Activated CD8-positive, alpha-beta memory T cell treated with anti-CD3 and anti-CD28 coated beads, Interleukin-2, amount 50 U/mL, for 4 hours (primary cell): Measurements from ENCODE around the gene CENPN.

Experiments used
- DNase-seq: peaks from one replicate; pipeline ENCODE4 v3.0.0-alpha.2; 2020

Gene CENPN

DNA sequence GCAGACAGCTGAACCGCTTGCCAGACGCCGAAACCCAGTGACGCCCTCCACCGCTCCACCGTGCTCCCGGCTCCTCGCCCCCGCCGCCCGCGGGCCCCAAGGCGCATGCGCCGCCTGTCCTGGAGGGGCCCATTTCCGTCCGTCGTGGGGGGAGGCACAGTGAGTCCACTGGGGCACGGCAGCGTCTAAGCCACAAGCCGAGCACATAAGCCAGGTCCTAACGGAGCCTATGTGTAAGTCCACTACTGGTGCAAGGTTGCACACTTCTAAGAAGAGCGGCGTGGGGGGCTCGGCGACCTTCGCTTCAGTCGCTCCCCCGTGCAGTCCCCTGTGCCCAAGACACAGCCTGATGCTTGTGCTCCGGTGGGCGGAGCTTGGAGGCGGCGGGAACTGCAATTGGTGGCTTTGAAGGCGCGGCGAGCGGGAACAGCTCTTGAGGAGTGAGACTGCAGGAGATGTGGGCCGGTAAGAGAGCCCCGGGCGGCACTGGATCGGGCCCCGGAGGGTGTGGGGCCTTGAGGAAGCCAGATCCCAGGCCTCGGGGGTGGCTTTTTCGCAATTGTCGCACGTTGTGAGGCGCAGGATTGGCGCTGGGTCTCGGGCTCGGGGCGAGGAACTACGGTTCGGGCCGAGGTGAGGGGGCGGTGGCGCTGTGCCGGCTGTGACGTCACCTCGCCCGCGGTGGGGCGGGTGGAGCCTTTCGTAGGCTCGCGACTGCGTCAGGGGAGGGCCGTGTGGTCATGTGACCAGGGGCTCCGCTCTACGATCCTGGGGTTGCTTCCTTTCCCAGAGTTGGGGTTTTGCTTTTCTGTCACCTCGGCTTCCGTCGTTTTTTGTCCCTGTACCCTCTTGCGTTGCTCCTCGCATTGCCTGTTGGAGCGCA is at the start of gene CENPN, which contains the start of gene CMC2:
Gene CENPN (plus strand): TSS at position 402 of the 883 bp plus-strand sequence. CDS start 4,726 bp downstream, outside the sequence.
Gene CMC2 (minus strand): TSS at position 73 of the 883 bp plus-strand sequence. CDS start 9,491 bp downstream, outside the sequence.
- peak; percentile 96 for DNase-seq

DNA sequence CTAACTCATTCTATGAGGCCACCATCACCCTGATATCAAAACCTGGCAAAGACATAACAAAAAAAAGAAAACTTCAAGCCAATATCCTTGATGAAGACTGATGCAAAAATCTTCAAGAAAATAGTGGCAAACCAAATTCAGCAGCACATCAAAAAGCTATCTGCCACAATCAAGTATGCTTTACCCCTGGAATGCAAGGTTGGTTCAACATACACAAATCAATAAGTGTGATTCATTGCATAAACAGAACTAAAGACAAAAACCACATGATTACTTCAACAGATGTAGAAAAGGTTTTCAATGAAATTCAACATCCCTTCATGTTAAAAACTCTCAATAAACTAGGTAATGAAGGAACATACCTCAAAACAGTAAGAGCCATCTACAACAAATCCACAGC is 48.7 kb upstream of the CENPN start:
- no peak for DNase-seq

GRCh38 chr16:80962879-80963278 is 44.1 kb upstream of the CENPN start:
- DNase-seq: no peak

DNA sequence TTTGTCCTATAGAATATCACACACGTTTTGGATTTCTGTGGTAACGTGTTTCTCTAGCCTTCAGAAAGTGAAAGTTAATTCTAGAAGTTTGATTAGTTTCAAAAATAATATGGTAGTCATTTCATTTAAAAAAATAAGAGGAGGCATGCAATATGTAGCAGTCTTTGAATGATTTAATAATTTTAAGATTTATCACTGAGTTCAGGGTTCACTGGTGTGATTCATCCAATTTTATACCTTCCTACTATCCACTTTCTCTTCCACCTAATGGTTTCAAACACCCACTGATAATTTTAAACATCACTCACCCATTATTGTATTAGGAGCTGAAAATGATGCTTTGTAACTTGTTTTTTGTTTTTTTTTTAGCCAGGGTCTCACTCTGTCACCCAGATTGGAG is 42.7 kb upstream of the CENPN start:
- DNase-seq: no peak

- DNase-seq: no peak
Observed at GRCh38 chr16:80966617-80967016, 40.4 kb upstream of the CENPN start.

DNA sequence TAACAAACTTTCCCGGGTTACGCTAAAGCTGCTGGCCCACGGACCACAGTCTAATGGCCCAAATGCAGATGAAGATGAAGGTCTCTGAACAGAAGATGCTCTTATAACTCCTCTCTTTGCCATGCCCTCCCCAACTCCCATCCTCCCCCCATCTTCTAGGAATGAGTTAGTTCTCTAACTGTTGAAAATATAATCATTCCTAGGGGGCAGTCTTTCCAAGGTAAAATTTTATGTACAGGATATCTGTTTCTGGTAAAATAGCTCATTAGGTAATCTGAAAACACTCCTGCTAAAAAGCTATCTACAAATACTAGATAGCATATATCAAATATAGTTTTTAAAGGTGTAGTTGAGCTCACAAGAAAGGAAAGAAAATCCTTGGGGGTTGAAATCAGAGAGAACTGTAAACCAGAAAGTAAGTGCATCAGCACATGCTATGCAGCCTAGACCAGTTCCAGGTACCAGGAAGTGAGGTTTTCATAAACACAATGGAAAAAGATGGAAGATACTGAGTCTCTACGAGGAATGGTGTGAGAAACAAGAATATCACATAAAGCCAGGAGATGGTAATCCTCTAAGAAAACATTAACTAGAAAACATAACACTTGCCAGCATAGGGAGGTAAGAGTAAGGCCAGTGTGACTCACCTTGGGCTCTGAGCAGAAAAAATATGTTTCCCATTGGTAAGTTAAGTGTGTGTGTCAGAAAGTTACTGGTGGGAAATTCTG is 38.5 kb upstream of the CENPN start:
- no peak for DNase-seq

DNA sequence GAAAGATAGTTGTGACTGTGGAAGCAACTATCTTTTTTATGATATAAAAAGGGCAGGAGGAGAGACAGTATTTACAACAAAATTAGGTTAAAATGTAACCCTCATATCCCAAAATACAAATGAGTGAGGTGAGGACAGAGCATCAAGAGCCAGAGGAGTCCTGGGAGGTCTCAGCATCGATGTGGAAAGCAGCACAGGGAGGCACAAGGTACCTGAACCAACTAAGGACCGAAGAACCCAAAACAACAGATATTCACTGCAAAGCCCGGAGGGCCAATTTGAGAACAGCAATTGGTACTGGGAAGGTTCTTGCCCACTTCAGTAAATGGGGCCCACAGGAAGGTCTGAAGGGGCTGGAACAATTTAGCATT is 37.9 kb upstream of the CENPN start:
- no peak for DNase-seq

DNA sequence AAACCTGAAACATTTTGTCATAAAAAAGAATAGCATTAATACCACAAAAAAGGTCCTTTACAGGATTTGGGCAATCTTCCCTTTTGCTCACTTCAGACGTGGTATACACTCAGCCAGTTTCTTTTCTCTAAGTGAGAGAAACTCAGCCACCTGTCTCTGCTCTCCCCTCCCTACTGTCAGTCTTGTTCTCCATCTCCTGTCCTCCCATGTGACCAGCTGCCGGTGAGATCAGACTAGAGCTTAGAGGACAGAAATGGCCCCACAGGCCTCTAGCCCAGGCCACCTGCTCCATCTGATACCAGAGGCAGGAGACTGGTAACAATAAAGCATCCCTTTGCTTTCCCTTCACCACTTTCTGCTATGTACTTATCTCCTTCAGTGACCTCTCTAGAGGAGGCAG is 35.2 kb upstream of the CENPN start:
- DNase-seq: no peak

GRCh38 chr16:80972611-80973010 is 34.4 kb upstream of the CENPN start:
- no peak for DNase-seq

DNA sequence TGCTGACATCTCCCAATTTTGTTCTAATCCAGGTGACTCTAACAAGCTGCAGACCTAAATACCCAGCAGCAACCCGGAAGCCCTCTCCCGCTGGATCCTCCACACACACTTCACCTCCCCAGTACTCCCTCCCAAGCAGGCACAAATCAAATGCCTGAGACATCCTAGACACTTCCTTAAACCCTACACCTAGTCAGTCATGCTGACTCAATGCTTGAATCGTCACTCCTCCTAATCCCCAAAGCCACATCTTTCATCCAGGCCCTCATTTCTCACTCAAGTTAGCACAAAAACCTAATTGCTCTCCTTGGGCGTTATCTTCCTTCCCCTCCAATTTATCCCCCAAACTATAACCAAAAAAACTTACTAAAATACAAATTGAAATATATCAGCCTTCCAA is 33.0 kb upstream of the CENPN start:
- DNase-seq: no peak

- DNase-seq: no peak
Observed at GRCh38 chr16:80974649-80975376, 32.2 kb upstream of the CENPN start.

DNA sequence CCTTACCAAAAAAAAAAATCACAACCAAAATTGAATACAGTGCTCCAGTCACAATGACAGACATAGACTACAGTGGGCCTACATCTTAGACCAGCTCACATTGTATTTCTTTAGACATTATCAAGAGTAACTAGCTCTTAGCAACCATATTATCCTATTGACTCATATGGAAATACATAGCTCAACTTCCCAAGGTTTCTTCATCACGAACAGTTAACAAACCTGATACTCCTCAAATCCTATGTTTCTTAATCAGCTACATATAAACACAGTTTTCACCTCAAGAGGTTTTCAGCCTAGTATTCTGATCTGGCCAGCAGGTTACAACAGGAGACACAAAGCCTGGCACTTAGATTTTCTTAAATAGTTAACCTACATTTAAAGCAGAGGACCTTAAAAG is 30.1 kb upstream of the CENPN start:
- DNase-seq: no peak

DNA sequence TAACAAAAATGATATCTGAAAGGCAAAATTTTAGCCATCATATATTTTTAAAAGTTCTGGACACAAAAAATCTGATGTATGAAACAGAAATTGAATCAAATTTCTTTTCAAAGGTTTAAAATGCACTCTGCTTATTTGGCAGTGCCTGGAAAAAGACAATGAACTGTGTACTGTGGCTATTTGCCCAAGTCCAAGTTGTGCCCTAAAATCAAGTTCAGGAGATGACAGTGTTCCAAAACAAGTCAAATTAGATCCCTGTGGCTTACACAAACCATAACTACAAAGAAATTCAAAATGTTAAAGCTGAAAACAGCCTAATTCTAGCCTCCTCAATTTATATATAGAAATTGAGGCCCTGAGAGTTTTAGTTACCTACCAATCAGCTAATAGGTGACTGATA is 25.9 kb upstream of the CENPN start:
- no peak for DNase-seq

- DNase-seq: no peak
Observed at GRCh38 chr16:80982646-80983045, 24.4 kb upstream of the CENPN start.

DNA sequence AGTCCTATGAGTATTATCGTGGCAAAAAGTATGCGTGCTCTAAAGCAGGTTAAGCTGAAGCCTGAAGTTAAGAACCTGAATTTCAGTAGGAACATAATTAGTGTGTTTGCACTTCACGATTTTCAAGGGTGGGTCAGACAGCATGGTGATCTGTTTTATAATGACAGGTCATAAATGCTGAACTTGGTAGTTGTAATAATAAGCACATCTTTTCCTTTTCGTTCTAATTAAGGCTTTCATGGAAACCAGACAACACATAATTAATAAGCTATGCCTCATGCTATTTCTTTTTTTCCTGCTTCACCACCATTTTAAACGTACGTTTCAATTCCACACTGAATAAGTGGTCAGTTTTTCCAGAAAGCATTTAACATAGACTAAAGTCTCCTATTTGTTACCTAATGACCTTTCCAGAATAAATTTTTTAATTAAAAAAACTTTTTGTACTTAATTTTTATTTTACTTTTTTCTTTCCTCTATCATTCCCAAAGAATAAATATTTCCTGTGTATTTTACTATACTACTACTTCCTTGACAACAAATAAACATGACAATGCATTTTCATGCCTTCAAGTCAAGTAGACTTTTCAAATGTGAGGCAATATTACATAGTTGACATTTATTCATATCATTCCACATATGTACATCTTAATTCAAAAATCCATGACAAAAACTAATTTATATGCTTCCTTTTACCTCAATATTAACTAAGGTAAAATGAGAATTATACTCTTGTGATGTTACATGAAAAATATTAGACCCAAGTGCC is 22.7 kb upstream of the CENPN start:
- no peak for DNase-seq

- no peak for DNase-seq
Observed at GRCh38 chr16:80985611-80986010, 21.4 kb upstream of the CENPN start.

- no peak for DNase-seq
Observed at GRCh38 chr16:80986557-80986956, 20.5 kb upstream of the CENPN start.

GRCh38 chr16:80988756-80989155 is 18.3 kb upstream of the CENPN start:
- no peak for DNase-seq

DNA sequence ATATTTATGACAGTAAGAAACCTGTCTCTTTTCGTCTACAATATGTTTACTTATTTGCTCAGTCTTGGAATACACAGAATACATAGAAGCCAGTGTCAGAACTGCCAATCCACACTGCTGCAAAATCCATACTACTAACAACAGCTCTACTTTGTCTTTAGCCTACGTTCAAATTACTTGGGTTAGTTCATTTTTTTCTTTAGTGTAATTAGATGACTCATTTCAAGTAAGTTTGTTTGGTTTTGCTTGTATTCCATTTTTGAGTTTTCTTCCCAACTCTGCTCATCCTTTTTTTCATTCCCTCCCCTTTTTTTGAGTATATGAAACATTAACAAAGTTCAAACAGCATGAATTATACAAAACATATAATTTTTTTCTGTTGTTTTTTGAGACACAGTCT is 17.2 kb upstream of the CENPN start:
- no peak for DNase-seq

DNA sequence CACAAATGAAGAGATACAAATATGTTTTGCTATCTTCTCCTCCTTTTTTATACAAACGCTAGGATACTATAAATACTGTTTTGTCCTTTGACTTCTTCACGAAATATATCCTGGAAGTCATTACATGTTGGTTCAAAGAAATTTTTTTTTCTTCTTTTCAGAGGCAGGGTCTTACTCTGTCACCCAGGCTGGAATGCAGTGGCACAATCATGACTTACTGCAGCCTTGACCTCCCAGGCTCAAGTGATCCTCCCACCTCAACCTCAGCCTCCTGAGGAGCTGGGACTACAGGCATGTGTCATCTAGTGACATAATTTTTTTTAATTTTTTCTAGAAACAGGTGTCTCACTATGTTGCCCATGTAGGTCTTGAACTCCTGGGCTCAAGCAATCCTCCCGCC is 16.4 kb upstream of the CENPN start:
- DNase-seq: no peak

GRCh38 chr16:80990978-80991377 is 16.0 kb upstream of the CENPN start:
- DNase-seq: no peak

- DNase-seq: no peak
Observed at GRCh38 chr16:80991792-80992430, 15.1 kb upstream of the CENPN start.
